Body of pancreas (tissue), 4 donors: ENCODE data around the gene IL11.

Source experiments
- POLR2A ChIP-seq, 3 donors: fragments of 450-650 bp; IDR thresholded peaks; one replicate each; pipeline ENCODE4 v1.6.1; 2016; ENCODE audit warnings: antibody characterized with exemption in 3 of 3, mild to moderate bottlenecking in 2 of 3
- TF ChIP-seq, protein P1 (sequence below), 7 experiments: fragments of 450-650 bp in 4 of 7; fragments of 200-600 bp in 3 of 7; sonication (generic) in 3 of 7; IDR thresholded peaks; one replicate each; pipeline ENCODE4 v1.5.1; 2016 to 2019; ENCODE audit warnings: antibody characterized with exemption in 7 of 7

DNA sequence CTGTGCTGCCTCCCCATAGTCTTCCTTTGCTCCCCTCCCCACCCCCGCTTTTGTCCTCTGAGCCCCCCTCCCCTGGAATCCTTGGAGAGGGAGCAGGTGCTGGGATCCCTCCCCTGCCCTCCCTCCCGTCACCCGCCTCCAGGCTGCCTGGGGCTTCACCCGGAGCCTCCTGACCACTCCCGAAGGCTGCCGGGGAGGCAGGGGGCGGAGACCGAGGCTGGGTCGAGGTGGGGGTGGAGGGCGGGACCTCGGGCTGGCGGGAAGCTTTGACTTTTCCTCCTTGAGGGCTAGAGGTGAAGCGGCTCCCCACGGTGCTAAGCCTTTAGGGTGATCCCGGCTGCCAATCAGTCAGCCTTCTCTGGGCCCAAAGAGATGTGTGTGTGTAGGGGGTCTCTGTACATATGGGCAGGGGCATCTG is 29.1 kb downstream of the IL11 start:
- TF ChIP-seq, protein P1, sequence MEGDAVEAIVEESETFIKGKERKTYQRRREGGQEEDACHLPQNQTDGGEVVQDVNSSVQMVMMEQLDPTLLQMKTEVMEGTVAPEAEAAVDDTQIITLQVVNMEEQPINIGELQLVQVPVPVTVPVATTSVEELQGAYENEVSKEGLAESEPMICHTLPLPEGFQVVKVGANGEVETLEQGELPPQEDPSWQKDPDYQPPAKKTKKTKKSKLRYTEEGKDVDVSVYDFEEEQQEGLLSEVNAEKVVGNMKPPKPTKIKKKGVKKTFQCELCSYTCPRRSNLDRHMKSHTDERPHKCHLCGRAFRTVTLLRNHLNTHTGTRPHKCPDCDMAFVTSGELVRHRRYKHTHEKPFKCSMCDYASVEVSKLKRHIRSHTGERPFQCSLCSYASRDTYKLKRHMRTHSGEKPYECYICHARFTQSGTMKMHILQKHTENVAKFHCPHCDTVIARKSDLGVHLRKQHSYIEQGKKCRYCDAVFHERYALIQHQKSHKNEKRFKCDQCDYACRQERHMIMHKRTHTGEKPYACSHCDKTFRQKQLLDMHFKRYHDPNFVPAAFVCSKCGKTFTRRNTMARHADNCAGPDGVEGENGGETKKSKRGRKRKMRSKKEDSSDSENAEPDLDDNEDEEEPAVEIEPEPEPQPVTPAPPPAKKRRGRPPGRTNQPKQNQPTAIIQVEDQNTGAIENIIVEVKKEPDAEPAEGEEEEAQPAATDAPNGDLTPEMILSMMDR (IDR thresholded peaks at IDR 0.05), result no peak
- TF ChIP-seq POLR2A (IDR thresholded peaks at IDR 0.05), result no peak
